ENCODE measurements around the gene CA5B. TPM values are rescaled to one million over a fixed set of nuclear protein-coding genes. Genes with fewer than 3 reads are reported as not detected.
"Not testable (repeated sequence)": the region's sequence is repeated elsewhere in the genome, so short reads cannot be mapped to it uniquely, and the experiment has no call there.

CA5B gene
- polyA plus RNA-seq, 1 donor from 2014 or later, result 10.3 TPM

GRCh38 chrX:15724911-15725310 lies 13.2 kb upstream of the CA5B start:
- no peaks in the 10 kb centered on the region for H3K9me3 ChIP-seq (ENCODE audit: low read length)
- H3K4me2 ChIP-seq (ENCODE audit: low read length), result no peak overlapping the region
- H3K9ac ChIP-seq (ENCODE audit: low read length), result no peak overlapping the region
- H3K79me2 ChIP-seq (replicated peaks; ENCODE audit: insufficient read depth, low read length), result no peaks in the 10 kb centered on the region
- no peaks in the 10 kb centered on the region for H3K9me2 ChIP-seq (ENCODE audit: insufficient read depth, low read length)
- no peak for TF ChIP-seq RAD21 (conservative IDR thresholded peaks at IDR 0.05)
- TF ChIP-seq EP300 (conservative IDR thresholded peaks at IDR 0.05; ENCODE audit: poor library complexity, severe bottlenecking), result no peak
- TF ChIP-seq EZH2 (IDR thresholded peaks at IDR 0.05; ENCODE audit: borderline replicate concordance, insufficient read depth, low read length, poor library complexity, severe bottlenecking), result no peak
- TF ChIP-seq CTCF (IDR thresholded peaks at IDR 0.05; ENCODE audit: poor library complexity, severe bottlenecking), result no peak
- TF ChIP-seq SMC3 (conservative IDR thresholded peaks at IDR 0.05; ENCODE audit: poor library complexity), result no peak
- no peak for TF ChIP-seq TAF1 (IDR thresholded peaks at IDR 0.05; ENCODE audit: low read depth)
- TF ChIP-seq MXI1 (conservative IDR thresholded peaks at IDR 0.05; ENCODE audit: poor library complexity, severe bottlenecking), result no peak
- no peak for TF ChIP-seq POLR2AphosphoS5 (IDR thresholded peaks at IDR 0.05)
- TF ChIP-seq, protein P1, sequence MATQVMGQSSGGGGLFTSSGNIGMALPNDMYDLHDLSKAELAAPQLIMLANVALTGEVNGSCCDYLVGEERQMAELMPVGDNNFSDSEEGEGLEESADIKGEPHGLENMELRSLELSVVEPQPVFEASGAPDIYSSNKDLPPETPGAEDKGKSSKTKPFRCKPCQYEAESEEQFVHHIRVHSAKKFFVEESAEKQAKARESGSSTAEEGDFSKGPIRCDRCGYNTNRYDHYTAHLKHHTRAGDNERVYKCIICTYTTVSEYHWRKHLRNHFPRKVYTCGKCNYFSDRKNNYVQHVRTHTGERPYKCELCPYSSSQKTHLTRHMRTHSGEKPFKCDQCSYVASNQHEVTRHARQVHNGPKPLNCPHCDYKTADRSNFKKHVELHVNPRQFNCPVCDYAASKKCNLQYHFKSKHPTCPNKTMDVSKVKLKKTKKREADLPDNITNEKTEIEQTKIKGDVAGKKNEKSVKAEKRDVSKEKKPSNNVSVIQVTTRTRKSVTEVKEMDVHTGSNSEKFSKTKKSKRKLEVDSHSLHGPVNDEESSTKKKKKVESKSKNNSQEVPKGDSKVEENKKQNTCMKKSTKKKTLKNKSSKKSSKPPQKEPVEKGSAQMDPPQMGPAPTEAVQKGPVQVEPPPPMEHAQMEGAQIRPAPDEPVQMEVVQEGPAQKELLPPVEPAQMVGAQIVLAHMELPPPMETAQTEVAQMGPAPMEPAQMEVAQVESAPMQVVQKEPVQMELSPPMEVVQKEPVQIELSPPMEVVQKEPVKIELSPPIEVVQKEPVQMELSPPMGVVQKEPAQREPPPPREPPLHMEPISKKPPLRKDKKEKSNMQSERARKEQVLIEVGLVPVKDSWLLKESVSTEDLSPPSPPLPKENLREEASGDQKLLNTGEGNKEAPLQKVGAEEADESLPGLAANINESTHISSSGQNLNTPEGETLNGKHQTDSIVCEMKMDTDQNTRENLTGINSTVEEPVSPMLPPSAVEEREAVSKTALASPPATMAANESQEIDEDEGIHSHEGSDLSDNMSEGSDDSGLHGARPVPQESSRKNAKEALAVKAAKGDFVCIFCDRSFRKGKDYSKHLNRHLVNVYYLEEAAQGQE (IDR thresholded peaks at IDR 0.05; ENCODE audit: borderline replicate concordance), result no peak
- no peaks in the 10 kb centered on the region for H4K20me1 ChIP-seq (ENCODE audit: insufficient read depth)
- no peak overlapping the region for H3K27ac ChIP-seq (ENCODE audit: low read length)
- no peaks in the 10 kb centered on the region for H3K36me3 ChIP-seq (ENCODE audit: insufficient read depth, low read length)
- no peak overlapping the region for H2AFZ ChIP-seq (ENCODE audit: low read depth, low read length)
- no peaks in the 10 kb centered on the region for H3F3A ChIP-seq (ENCODE audit: insufficient read depth, low read length, poor library complexity, severe bottlenecking)
- H3K4me3 ChIP-seq (ENCODE audit: low read length), result no peak overlapping the region
- H3K27me3 ChIP-seq (ENCODE audit: insufficient read depth, low read depth, low read length), result no peaks in the 10 kb centered on the region

DNA sequence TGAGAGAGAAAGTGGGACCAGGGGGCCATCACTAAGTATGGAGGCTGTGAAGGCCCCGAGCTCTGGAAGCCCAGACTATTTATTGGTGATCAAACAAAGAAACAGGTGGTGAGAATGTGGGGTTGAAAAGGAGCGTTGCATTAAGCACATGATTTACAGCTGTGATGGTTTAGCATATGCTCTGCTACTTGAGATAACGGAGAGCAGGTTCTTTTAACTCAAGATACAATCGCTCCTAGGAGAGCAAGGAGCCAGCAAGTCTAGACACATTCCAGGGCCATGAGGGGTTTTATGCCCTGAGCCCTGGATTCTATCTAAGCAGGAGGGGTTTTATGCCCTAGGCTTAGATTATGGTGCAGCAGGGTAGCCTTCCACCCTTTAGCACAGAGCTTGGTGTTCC lies 6.7 kb upstream of the CA5B start:
- not testable (repeated sequence) for H3K4me3 ChIP-seq (ENCODE audit: low read length); H3K36me3 ChIP-seq (ENCODE audit: insufficient read depth, low read length); H3K27me3 ChIP-seq (ENCODE audit: insufficient read depth, low read depth, low read length); H4K20me1 ChIP-seq (ENCODE audit: insufficient read depth); H3F3A ChIP-seq (ENCODE audit: insufficient read depth, low read length, poor library complexity, severe bottlenecking); H3K9me2 ChIP-seq (ENCODE audit: insufficient read depth, low read length); H3K9me3 ChIP-seq (ENCODE audit: low read length); H3K4me2 ChIP-seq (ENCODE audit: low read length); H3K79me2 ChIP-seq (replicated peaks; ENCODE audit: insufficient read depth, low read length); H2AFZ ChIP-seq (ENCODE audit: low read depth, low read length); H3K27ac ChIP-seq (ENCODE audit: low read length); H3K9ac ChIP-seq (ENCODE audit: low read length)
